Endothelial cell (in vitro differentiated cells): ENCODE data around the gene PRTG. TPM values are rescaled to one million over a fixed set of nuclear protein-coding genes. Genes with fewer than 3 reads are reported as not detected.
"Not testable (repeated sequence)": the region's sequence is repeated elsewhere in the genome, so short reads cannot be mapped to it uniquely, and the experiment has no call there.

Source experiments
- DNase-seq: peaks from one replicate; pipeline ENCODE4 v3.0.0; 2021; ENCODE audit warnings: low spot score
- H3K27ac Mint-ChIP-seq: one replicate; pipeline ENCODE4 v1.8.0; 2021; ENCODE audit warnings: mixed read lengths, inconsistent platforms; ENCODE audit not compliant: unreplicated experiment
- H3K27me3 Mint-ChIP-seq: one replicate; pipeline ENCODE4 v1.8.0; 2021; ENCODE audit warnings: mild to moderate bottlenecking, moderate library complexity, mixed read lengths, inconsistent platforms; ENCODE audit not compliant: unreplicated experiment
- H3K36me3 Mint-ChIP-seq: one replicate; pipeline ENCODE4 v1.8.0; 2021; ENCODE audit warnings: mild to moderate bottlenecking, low read depth, mixed read lengths, inconsistent platforms; ENCODE audit not compliant: unreplicated experiment
- H3K4me1 Mint-ChIP-seq: one replicate; pipeline ENCODE4 v1.8.0; 2021; ENCODE audit warnings: mild to moderate bottlenecking, mixed read lengths, inconsistent platforms; ENCODE audit not compliant: unreplicated experiment
- H3K4me3 Mint-ChIP-seq: one replicate; pipeline ENCODE4 v1.8.0; 2021; ENCODE audit warnings: mild to moderate bottlenecking, mixed read lengths, inconsistent platforms; ENCODE audit not compliant: unreplicated experiment
- H3K9me3 Mint-ChIP-seq: one replicate; pipeline ENCODE4 v1.8.0; 2021; ENCODE audit warnings: mixed read lengths, inconsistent platforms; ENCODE audit not compliant: unreplicated experiment
- CTCF ChIP-seq: fragments of 200-600 bp; sonication (generic); IDR thresholded peaks from one replicate; pipeline ENCODE4 v1.5.0; 2021; ENCODE audit warnings: antibody characterized with exemption; ENCODE audit not compliant: unreplicated experiment
- total RNA-seq: library from RNA; stranded (reverse); fragmentation: NEBNext Ultra II Directional; extraction: Animal tissue kit (Norgen Biotek cat#: 25700); gene quantifications from one replicate; pipeline ENCODE4 v1.2.1, GENCODE V29; 2021; ENCODE audit not compliant: unreplicated experiment

Gene PRTG
- total RNA-seq, 1 donor from 2014 or later, result 165 TPM

GRCh38 chr15:55615445-55615844 is 127.5 kb downstream of the PRTG start:
- DNase-seq, result no peak
- Mint-ChIP-seq H3K27ac (no peak overlapping the region), H3K9me3 (no peaks in the 10 kb centered on the region), H3K4me1 (no peaks in the 10 kb centered on the region), H3K36me3 (peaks cover 24% of the 10 kb centered on the region), H3K4me3 (no peak overlapping the region), H3K27me3 (no peaks in the 10 kb centered on the region)
- TF ChIP-seq CTCF, result no peak

- H3K36me3 Mint-ChIP-seq, result peaks cover 15% of the 10 kb centered on the region
- H3K27ac Mint-ChIP-seq, result no peak overlapping the region
- no peaks in the 10 kb centered on the region for H3K27me3 Mint-ChIP-seq
- H3K4me3 Mint-ChIP-seq, result no peak overlapping the region
- H3K9me3 Mint-ChIP-seq, result no peaks in the 10 kb centered on the region
- no peaks in the 10 kb centered on the region for H3K4me1 Mint-ChIP-seq
- no peak for DNase-seq
- TF ChIP-seq CTCF, result no peak
Observed at GRCh38 chr15:55613727-55614126, 129.2 kb downstream of the PRTG start.

GRCh38 chr15:55606214-55606613 is 136.7 kb downstream of the PRTG start:
- no peak overlapping the region for H3K4me3 Mint-ChIP-seq
- no peak for TF ChIP-seq CTCF
- H3K27me3 Mint-ChIP-seq, result no peaks in the 10 kb centered on the region
- H3K36me3 Mint-ChIP-seq, result peaks cover 13% of the 10 kb centered on the region
- no peak for DNase-seq
- H3K27ac Mint-ChIP-seq, result no peak overlapping the region
- no peaks in the 10 kb centered on the region for H3K4me1 Mint-ChIP-seq
- no peaks in the 10 kb centered on the region for H3K9me3 Mint-ChIP-seq

GRCh38 chr15:55601374-55601773 is 141.6 kb downstream of the PRTG start:
- Mint-ChIP-seq H3K4me3 (no peak overlapping the region), H3K27ac (no peak overlapping the region), H3K4me1 (no peaks in the 10 kb centered on the region), H3K36me3 (no peaks in the 10 kb centered on the region), H3K9me3 (no peaks in the 10 kb centered on the region), H3K27me3 (peaks cover 2% of the 10 kb centered on the region)
- no peak for DNase-seq
- no peak for TF ChIP-seq CTCF

GRCh38 chr15:55599439-55599838 is 143.5 kb downstream of the PRTG start:
- Mint-ChIP-seq H3K36me3 (no peaks in the 10 kb centered on the region), H3K4me3 (no peak overlapping the region), H3K27me3 (peaks cover 2% of the 10 kb centered on the region), H3K27ac (no peak overlapping the region), H3K9me3 (no peaks in the 10 kb centered on the region), H3K4me1 (no peaks in the 10 kb centered on the region)
- TF ChIP-seq CTCF, result no peak
- DNase-seq, result no peak

- H3K27ac Mint-ChIP-seq, H3K36me3 Mint-ChIP-seq, H3K9me3 Mint-ChIP-seq, H3K27me3 Mint-ChIP-seq, H3K4me1 Mint-ChIP-seq, H3K4me3 Mint-ChIP-seq, DNase-seq: not testable (repeated sequence)
Observed at GRCh38 chr15:55593019-55593418, 149.9 kb downstream of the PRTG start.
